GM12878 (cell line): Measurements from ENCODE around the gene SNED1. TPM values are rescaled to one million over a fixed set of nuclear protein-coding genes. Genes with fewer than 3 reads are reported as not detected.

Experiments
- ATAC-seq: fragments of 200-7000 bp; cut with Tn5 transposase; 3 replicates; pipeline ENCODE4 v1.9.1; 2020; ENCODE audit warnings: mild to moderate bottlenecking, moderate library complexity
- BruUV-seq: library from RNA; stranded (reverse); fragments of 400-500 nt; replicated peaks from 2 replicates; lab custom pipeline; 2021; lab: Mats Ljungman, UMichigan
- CTCF ChIA-PET: fragments of 300-600 bp; sonication (Branson Sonifier 250); formaldehyde crosslinking; extraction: SDS; loops from one replicate; lab custom pipeline; 2021; ENCODE audit warnings: inconsistent platforms; lab: Yijun Ruan, JAX
- POLR2A ChIA-PET: fragments of 350-600 bp; formaldehyde crosslinking; extraction: SDS; loops from one replicate; lab custom pipeline; 2021; ENCODE audit warnings: inconsistent platforms; lab: Charles Lee
- RAD21 ChIA-PET: fragments of 300-600 bp; sonication (Branson Sonifier 250); formaldehyde crosslinking; loops from one replicate; lab custom pipeline; 2023; ENCODE audit warnings: antibody characterized with exemption; ENCODE audit not compliant: unreplicated experiment; lab: Charles Lee
- SMC1A ChIA-PET: fragments of 300-600 bp; sonication (Branson Sonifier 250); formaldehyde crosslinking; loops from one replicate; lab custom pipeline; 2023; ENCODE audit not compliant: unreplicated experiment, uncharacterized antibody; lab: Charles Lee
- DNase-seq: peaks from one replicate; pipeline ENCODE4 v3.0.0-alpha.2; 2011; ENCODE audit warnings: low read depth, low spot score
- FAIRE-seq: peaks from 3 replicates; lab custom pipeline; 2011; peaks lifted over from hg19 to GRCh38; lab: Jason Lieb, UNC
- H2AFZ ChIP-seq: 2 replicates; pipeline ENCODE4 v1.6.0; 2011; ENCODE audit warnings: low read depth, low read length, control low read depth; ENCODE audit not compliant: control insufficient read depth
- H3K27ac ChIP-seq: 2 replicates; pipeline ENCODE4 v1.5.1; 2011; ENCODE audit warnings: control low read depth; ENCODE audit not compliant: control insufficient read depth, insufficient read depth
- H3K27me3 ChIP-seq, 2 experiments: replicated peaks in 1 of 2; 2 replicates each; pipeline versions ENCODE4 v1.6.0 to v1.6.1; 2011; ENCODE audit warnings: low read length in 1 of 2; ENCODE audit not compliant: control insufficient read depth in 2 of 2, insufficient read depth in 2 of 2
- H3K36me3 ChIP-seq, 2 experiments: 2 replicates each; pipeline ENCODE4 v1.5.1; 2011; ENCODE audit warnings: low read length in 1 of 2; ENCODE audit not compliant: control insufficient read depth in 2 of 2, insufficient read depth in 2 of 2
- H3K4me1 ChIP-seq: 2 replicates; pipeline ENCODE4 v1.6.1; 2011; ENCODE audit warnings: mild to moderate bottlenecking, low read length, moderate library complexity, mixed read lengths; ENCODE audit not compliant: control insufficient read depth, insufficient read depth
- H3K4me2 ChIP-seq: 2 replicates; pipeline ENCODE4 v1.6.0; 2011; ENCODE audit warnings: control low read depth; ENCODE audit not compliant: control insufficient read depth, insufficient read depth
- H3K4me3 ChIP-seq: fragments of 200-600 bp; sonication (generic); 2 replicates; pipeline ENCODE4 v1.5.1; 2016
- H3K79me2 ChIP-seq: 2 replicates; pipeline ENCODE4 v1.6.0; 2011; ENCODE audit warnings: low read length; ENCODE audit not compliant: control insufficient read depth, insufficient read depth
- H3K9ac ChIP-seq: 2 replicates; pipeline ENCODE4 v1.8.0; 2011; ENCODE audit warnings: low read length, control low read depth, mixed read lengths; ENCODE audit not compliant: control insufficient read depth, insufficient read depth
- H3K9me3 ChIP-seq: replicated peaks from 3 replicates; pipeline ENCODE4 v1.5.1; 2011; ENCODE audit warnings: mild to moderate bottlenecking, low read length; ENCODE audit not compliant: control insufficient read depth, insufficient read depth
- H4K20me1 ChIP-seq: 2 replicates; pipeline ENCODE4 v1.6.0; 2011; ENCODE audit not compliant: control insufficient read depth, insufficient read depth
- EZH2 ChIP-seq: IDR thresholded peaks from 2 replicates; pipeline ENCODE4 v1.6.1; 2012; ENCODE audit warnings: low read depth, mild to moderate bottlenecking, control low read depth, inconsistent platforms, low read length, borderline replicate concordance; ENCODE audit not compliant: control insufficient read depth
- LARP7 ChIP-seq: fragments of 450-650 bp; IDR thresholded peaks from 2 replicates; pipeline ENCODE4 v1.6.1; 2017; ENCODE audit warnings: mild to moderate bottlenecking
- POLR2A ChIP-seq: IDR thresholded peaks from 2 replicates; pipeline ENCODE4 v1.6.1; 2011; ENCODE audit warnings: low read depth, mild to moderate bottlenecking, low read length
- RAD21 ChIP-seq: IDR thresholded peaks from 2 replicates; pipeline ENCODE4 v1.6.1; 2011; ENCODE audit warnings: mild to moderate bottlenecking, low read depth, low read length, moderate library complexity; ENCODE audit not compliant: insufficient read depth
- RBBP5 ChIP-seq: fragments of 200-600 bp; sonication (generic); conservative IDR thresholded peaks from 2 replicates; pipeline ENCODE4 v1.6.1; 2016
- TCF7 ChIP-seq: IDR thresholded peaks from 2 replicates; pipeline ENCODE4 v1.6.1; 2014; ENCODE audit warnings: antibody characterized with exemption, borderline replicate concordance
- ZSCAN29 ChIP-seq: fragments of 450-650 bp; IDR thresholded peaks from 2 replicates; pipeline ENCODE4 v1.6.1; 2017; ENCODE audit warnings: mild to moderate bottlenecking, moderate library complexity
- WGBS: methylation state at CpG from one replicate; pipeline ENCODE4 v1.1.6; 2016; ENCODE audit warnings: low lambda C conversion rate; ENCODE audit not compliant: insufficient replicate concordance, insufficient coverage; ENCODE audit errors: missing lambda C conversion rate; 5-methylcytosine and 5-hydroxymethylcytosine counted together
- in situ Hi-C: fragments of 300-500 bp; cut with MboI; formaldehyde crosslinking; loops from 9 replicates; pipeline ENCODE4 v1.14.3; 2018; ENCODE audit warnings: mixed read lengths
- intact Hi-C: fragments of 100-400 bp; cut with micrococcal nuclease; formaldehyde crosslinking; loops from one replicate; pipeline ENCODE4 v1.14.2; 2022; ENCODE audit not compliant: unreplicated experiment
- polyA plus RNA-seq, 11 experiments: library from polyadenylated mRNA; depleted of rRNA in 4 of 11; unstranded in 6 of 11; stranded (reverse) in 5 of 11; fragments of >200 nt; fragmentation: Nextera tagmentation in 4 of 11; fragmentation: Illumina TruSeq in 1 of 11; extraction: Ambion mirVana in 4 of 11; extraction: Trizol in 1 of 11; gene quantifications; 1 replicate in 1 of 11; 2 replicates in 10 of 11; pipeline versions ENCODE4 v1.2.1 to v1.2.3, GENCODE V29; 2011 to 2016; ENCODE audit warnings: inconsistent platforms in 2 of 11, missing spikeins in 2 of 11, low read depth in 1 of 11
- total RNA-seq, 4 experiments: library from RNA; depleted of rRNA in 3 of 4; stranded (reverse); fragments of >200 nt in 3 of 4; fragmentation: Illumina TruSeq in 1 of 4; extraction: Trizol in 1 of 4; gene quantifications; 2 replicates each; pipeline versions ENCODE4 v1.2.1 to v1.2.3, GENCODE V29; 2013 to 2021
- TF ChIP-seq, protein P1 (sequence below): fragments of 450-650 bp; formaldehyde crosslinking; IDR thresholded peaks from 2 replicates; pipeline ENCODE4 v1.4.0; 2022; ENCODE audit warnings: mild to moderate bottlenecking, moderate library complexity
- TF ChIP-seq, protein P2 (sequence below): IDR thresholded peaks from 2 replicates; pipeline ENCODE4 v1.6.1; 2012; ENCODE audit warnings: low read depth, low read length, improper control_type of control experiment

Gene SNED1
- total and polyA plus RNA-seq, 10 of the 15 experiments (the other 5 are each of a cell fraction or from before 2014, with no cell fraction given), result 0.05 to 8.4 (median 3.0) TPM

DNA sequence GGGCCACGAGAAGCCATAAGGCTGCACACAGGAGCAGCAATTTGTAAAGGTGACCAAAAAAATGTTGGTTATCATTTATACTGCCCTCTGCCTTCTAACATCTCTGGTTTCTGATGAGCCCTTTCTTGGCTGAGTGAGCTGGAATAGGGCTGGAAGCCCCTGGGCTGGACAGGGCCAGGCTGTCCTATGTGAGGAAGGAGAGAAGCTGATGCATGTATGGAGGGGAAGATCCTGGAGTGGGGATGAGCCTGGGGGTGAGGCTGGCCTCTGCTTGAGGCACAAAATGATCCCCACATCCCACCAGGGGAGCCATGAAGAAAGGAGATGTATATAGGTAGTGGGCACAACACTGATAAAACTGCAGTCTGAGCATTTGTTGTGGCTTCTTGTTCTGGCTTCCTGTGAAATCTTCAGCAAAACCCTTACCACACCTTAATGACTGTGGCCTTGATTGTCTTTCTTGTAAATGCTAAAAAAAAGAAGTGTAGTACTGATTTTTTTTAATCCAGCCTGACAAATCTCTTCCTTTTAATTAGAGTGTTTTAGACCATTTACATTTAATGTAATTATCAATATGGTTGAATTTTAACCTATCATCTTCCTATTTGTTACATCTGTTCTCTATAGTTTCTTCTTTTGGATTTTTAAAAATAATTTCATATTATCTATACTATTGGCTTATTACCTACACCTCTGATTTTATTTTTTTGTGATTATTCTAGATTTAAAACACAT is 5.6 kb downstream of the SNED1 start:
- Histone ChIP-seq H3K9ac (no peak overlapping the region), H3K27ac (no peak overlapping the region)
- RAD21 ChIA-PET, result no interaction called here
- TF ChIP-seq TCF7 (no peak), POLR2A (no peak), RBBP5 (no peak)
- TF ChIP-seq, all 136 proteins: peak for 0
- FAIRE-seq, result no peak
- ChIA-PET SMC1A (no interaction called here), CTCF (no interaction called here), POLR2A (no interaction called here)
- DNase-seq, result no peak
- no peak overlapping the region for H3K4me3 ChIP-seq
- in situ Hi-C loops (no loop called here), intact Hi-C loops (no loop called here)
- H4K20me1 ChIP-seq, result no peaks in the 10 kb centered on the region
- H3K4me1 ChIP-seq, result no peaks in the 10 kb centered on the region
- no peak for ATAC-seq
- H3K9me3 ChIP-seq, result peaks cover 5% of the 10 kb centered on the region
- H2AFZ ChIP-seq, result no peak overlapping the region
- no peak overlapping the region for H3K4me2 ChIP-seq
- WGBS, result 71% methylated on average over 1 of the region's 1 CpG
- no peaks in the 10 kb centered on the region for H3K36me3 ChIP-seq
- peaks cover 0 to 3% of the 10 kb centered on the region in 2 experiments; a peak in 3 of 4 replicates for H3K27me3 ChIP-seq
- no peaks in the 10 kb centered on the region for H3K79me2 ChIP-seq
- no TSS peak for BruUV-seq

DNA sequence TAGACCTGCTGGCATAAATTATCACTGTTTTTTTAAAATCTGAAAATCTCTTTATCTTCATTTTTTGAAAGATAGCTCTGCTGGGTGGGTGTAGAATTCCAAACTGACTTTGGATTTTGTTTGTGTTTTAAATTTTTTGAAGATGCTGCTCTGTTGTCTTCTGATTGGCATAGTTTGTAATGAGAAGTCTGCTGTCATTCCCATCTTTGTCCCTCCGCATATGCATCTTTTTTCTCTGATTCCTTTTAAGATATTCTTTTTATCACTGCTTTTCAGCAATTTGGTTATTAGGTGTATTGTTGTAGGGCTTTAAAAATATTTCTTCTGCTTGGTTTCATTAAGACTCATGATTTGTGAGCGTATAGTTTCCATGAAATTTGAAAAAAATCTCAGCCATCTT is 7.2 kb downstream of the SNED1 start:
- no peak for FAIRE-seq
- BruUV-seq, result no TSS peak
- H3K4me1 ChIP-seq, result no peaks in the 10 kb centered on the region
- no peak for ATAC-seq
- intact Hi-C loops, result no loop called here
- ChIA-PET POLR2A (no interaction called here), RAD21 (no interaction called here), SMC1A (no interaction called here), CTCF (interaction anchor here (0.6 kb wide), 1 partner anchor 17 kb away, joined by 3 read pairs; no protein-coding TSS in a partner anchor)
- DNase-seq, result no peak
- H3K79me2 ChIP-seq, result no peaks in the 10 kb centered on the region
- no peak overlapping the region for H2AFZ ChIP-seq
- no peak overlapping the region for H3K4me3 ChIP-seq
- peaks cover 0 to 2% of the 10 kb centered on the region in 2 experiments; a peak in 2 of 4 replicates for H3K27me3 ChIP-seq
- peaks cover 5% of the 10 kb centered on the region for H3K9me3 ChIP-seq
- H3K4me2 ChIP-seq, result no peak overlapping the region
- no peak overlapping the region for H3K27ac ChIP-seq
- H3K36me3 ChIP-seq, result no peaks in the 10 kb centered on the region
- WGBS, result 55% methylated on average over 2 of the region's 2 CpGs
- no peaks in the 10 kb centered on the region for H4K20me1 ChIP-seq
- H3K9ac ChIP-seq, result no peak overlapping the region
- in situ Hi-C loops, result no loop called here
- TF ChIP-seq RAD21 (no peak), ZSCAN29 (no peak), EZH2 (no peak), LARP7 (no peak)
- TF ChIP-seq, protein P1, sequence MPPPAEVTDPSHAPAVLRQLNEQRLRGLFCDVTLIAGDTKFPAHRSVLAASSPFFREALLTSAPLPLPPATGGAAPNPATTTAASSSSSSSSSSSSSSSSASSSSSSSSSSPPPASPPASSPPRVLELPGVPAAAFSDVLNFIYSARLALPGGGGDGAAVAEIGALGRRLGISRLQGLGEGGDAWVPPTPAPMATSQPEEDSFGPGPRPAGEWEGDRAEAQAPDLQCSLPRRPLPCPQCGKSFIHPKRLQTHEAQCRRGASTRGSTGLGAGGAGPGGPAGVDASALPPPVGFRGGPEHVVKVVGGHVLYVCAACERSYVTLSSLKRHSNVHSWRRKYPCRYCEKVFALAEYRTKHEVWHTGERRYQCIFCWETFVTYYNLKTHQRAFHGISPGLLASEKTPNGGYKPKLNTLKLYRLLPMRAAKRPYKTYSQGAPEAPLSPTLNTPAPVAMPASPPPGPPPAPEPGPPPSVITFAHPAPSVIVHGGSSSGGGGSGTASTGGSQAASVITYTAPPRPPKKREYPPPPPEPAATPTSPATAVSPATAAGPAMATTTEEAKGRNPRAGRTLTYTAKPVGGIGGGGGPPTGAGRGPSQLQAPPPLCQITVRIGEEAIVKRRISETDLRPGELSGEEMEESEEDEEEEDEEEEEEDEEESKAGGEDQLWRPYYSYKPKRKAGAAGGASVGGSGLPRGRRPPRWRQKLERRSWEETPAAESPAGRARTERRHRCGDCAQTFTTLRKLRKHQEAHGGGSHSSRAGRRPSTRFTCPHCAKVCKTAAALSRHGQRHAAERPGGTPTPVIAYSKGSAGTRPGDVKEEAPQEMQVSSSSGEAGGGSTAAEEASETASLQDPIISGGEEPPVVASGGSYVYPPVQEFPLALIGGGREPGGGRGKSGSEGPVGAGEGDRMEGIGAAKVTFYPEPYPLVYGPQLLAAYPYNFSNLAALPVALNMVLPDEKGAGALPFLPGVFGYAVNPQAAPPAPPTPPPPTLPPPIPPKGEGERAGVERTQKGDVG, result no peak
- TF ChIP-seq, protein P2, sequence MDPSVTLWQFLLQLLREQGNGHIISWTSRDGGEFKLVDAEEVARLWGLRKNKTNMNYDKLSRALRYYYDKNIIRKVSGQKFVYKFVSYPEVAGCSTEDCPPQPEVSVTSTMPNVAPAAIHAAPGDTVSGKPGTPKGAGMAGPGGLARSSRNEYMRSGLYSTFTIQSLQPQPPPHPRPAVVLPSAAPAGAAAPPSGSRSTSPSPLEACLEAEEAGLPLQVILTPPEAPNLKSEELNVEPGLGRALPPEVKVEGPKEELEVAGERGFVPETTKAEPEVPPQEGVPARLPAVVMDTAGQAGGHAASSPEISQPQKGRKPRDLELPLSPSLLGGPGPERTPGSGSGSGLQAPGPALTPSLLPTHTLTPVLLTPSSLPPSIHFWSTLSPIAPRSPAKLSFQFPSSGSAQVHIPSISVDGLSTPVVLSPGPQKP, result no peak
